LNCAP (cell line): ENCODE data around the gene ALDH1A3.

Experiments
- TF ChIP-seq, protein P1 (sequence below): fragments of 450-650 bp; IDR thresholded peaks from 2 replicates; pipeline ENCODE4 v1.5.1; 2017; ENCODE audit warnings: mild to moderate bottlenecking

Gene ALDH1A3

DNA sequence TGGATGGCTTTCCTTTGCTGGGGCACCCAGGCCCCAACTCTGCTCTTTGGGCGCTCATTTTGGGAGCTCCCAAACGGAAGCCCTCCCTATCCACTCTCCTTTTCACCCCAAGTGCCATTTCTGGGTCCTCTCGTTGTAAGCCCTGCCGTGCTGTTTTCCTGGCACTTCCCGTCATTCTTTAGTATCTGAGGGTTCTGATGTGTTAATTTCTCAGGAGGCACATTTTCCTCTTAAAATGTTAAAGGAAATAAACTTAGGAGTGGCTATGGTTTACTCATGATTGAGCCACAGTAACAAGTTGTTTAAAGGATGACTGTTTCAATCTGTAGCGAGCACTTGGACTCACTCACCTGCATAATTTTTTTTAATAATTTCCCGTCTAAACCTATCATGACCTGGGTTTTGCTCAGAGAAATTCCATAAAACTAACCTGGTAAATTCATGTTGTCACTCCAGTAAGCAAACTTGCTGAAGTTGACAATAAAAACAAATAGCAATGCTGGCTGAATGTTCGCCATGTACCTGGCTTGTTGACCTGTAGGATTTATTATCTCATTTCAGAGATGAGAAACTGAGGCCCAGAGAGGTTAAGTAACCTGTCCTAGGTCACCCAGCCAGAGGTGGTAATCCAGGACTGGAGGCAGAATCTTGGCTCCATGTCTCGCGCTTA is 10.6 kb downstream of the ALDH1A3 start:
- TF ChIP-seq, protein P1, sequence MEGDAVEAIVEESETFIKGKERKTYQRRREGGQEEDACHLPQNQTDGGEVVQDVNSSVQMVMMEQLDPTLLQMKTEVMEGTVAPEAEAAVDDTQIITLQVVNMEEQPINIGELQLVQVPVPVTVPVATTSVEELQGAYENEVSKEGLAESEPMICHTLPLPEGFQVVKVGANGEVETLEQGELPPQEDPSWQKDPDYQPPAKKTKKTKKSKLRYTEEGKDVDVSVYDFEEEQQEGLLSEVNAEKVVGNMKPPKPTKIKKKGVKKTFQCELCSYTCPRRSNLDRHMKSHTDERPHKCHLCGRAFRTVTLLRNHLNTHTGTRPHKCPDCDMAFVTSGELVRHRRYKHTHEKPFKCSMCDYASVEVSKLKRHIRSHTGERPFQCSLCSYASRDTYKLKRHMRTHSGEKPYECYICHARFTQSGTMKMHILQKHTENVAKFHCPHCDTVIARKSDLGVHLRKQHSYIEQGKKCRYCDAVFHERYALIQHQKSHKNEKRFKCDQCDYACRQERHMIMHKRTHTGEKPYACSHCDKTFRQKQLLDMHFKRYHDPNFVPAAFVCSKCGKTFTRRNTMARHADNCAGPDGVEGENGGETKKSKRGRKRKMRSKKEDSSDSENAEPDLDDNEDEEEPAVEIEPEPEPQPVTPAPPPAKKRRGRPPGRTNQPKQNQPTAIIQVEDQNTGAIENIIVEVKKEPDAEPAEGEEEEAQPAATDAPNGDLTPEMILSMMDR, result no peak

DNA sequence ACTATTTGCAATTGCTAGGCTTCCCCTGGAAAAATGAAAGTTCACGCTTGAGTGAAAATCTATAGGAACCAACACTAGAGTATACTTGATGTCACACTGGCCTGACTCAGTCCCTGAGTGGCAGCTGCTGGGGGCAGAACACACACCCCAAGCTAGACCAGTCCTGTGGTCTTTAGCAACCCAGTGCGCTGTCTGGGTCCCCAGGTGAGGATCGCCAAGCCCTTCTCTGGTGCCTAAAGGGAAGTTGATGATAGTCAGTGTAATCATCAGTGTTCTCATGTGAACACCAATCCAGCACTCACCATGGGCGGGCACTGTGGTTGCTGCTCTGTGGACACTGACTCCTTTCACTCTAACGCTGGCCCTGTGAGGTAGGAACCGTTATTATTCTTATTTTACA is 11.2 kb downstream of the ALDH1A3 start:
- TF ChIP-seq, protein P1, result no peak

- TF ChIP-seq, protein P1, result no peak
Observed at GRCh38 chr15:100891307-100892012, 11.8 kb downstream of the ALDH1A3 start.

GRCh38 chr15:100892013-100892355 is 12.4 kb downstream of the ALDH1A3 start:
- TF ChIP-seq, protein P1, result no peak

- TF ChIP-seq, protein P1, result no peak
Observed at GRCh38 chr15:100893261-100893963, 13.8 kb downstream of the ALDH1A3 start.

GRCh38 chr15:100893964-100894295 is 14.3 kb downstream of the ALDH1A3 start:
- TF ChIP-seq, protein P1, result no peak

DNA sequence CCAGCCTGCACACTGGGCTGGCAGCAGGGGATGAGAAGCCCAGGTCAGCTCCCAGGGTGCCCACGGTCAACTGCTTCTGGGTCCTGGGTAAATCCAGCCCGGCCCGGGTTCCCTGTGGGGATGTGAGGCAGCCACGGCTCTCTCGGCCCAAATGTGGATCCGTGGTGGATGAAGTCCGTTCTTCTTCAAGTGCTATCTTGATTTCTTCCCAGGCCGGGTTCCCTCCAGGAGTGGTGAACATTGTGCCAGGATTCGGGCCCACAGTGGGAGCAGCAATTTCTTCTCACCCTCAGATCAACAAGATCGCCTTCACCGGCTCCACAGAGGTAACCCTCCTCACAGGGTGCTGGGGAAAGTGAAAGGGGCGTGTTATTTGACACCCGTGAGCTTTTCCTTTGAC is 16.1 kb downstream of the ALDH1A3 start:
- TF ChIP-seq, protein P1, result no peak
